Keratinocyte (primary cell): Measurements from ENCODE around the gene ATF5.

Experiments
- CTCF ChIP-seq, 3 experiments: IDR thresholded peaks in 1 of 3; conservative IDR thresholded peaks in 1 of 3; optimal IDR thresholded peaks in 1 of 3; 2 replicates in 2 of 3; 3 replicates in 1 of 3; pipeline versions ENCODE3 to v1.5.1; 2011; ENCODE audit warnings: low read length in 3 of 3, mild to moderate bottlenecking in 3 of 3, moderate library complexity in 2 of 3, control low read depth in 1 of 3, inconsistent platforms in 1 of 3; ENCODE audit not compliant: insufficient read depth in 2 of 3; ENCODE audit errors: extremely low read depth in 1 of 3
- EZH2 ChIP-seq: IDR thresholded peaks from one replicate; pipeline ENCODE4 v1.6.1; 2012; ENCODE audit warnings: inconsistent platforms, mild to moderate bottlenecking, low read length, moderate library complexity

- TF ChIP-seq CTCF (optimal IDR thresholded peaks at IDR 0.05 in 1 of 3, IDR thresholded peaks at IDR 0.05 in 1 of 3, conservative IDR thresholded peaks at IDR 0.05 in 1 of 3; ENCODE audit: extremely low read depth in 1 of 3, insufficient read depth in 2 of 3, low read length in 3 of 3) (no peak), EZH2 (no peak)
Measured at GRCh38 chr19:49918089-49918488, 10.9 kb upstream of the ATF5 start.
